Measurements from ENCODE around the gene IGFBP5. TPM values are rescaled to one million over a fixed set of nuclear protein-coding genes. Genes with fewer than 3 reads are reported as not detected.

IGFBP5 gene
- total RNA-seq, 1 donor from 2014 or later: 169 TPM

- DNase-seq (no peak), ATAC-seq (no peak)
- H3K4me1 ChIP-seq: no peaks in the 10 kb centered on the region
- H3K27me3 ChIP-seq: no peaks in the 10 kb centered on the region
- no peak for TF ChIP-seq CTCF (IDR thresholded peaks at IDR 0.05)
- H3K36me3 ChIP-seq: no peaks in the 10 kb centered on the region
- H3K4me3 ChIP-seq: no peak overlapping the region
- intact Hi-C loops (cut with DNase I): no loop called here
- no peaks in the 10 kb centered on the region for H3K9me3 ChIP-seq
- no peak overlapping the region for H3K27ac ChIP-seq
These were observed 23.5 kb downstream of the IGFBP5 start for GRCh38 chr2:216671791-216672343.

- Histone ChIP-seq H3K36me3 (no peaks in the 10 kb centered on the region), H3K4me1 (no peaks in the 10 kb centered on the region), H3K9me3 (no peaks in the 10 kb centered on the region), H3K4me3 (no peak overlapping the region), H3K27ac (no peak overlapping the region), H3K27me3 (no peaks in the 10 kb centered on the region)
- DNase-seq (no peak), ATAC-seq (no peak)
- no peak for TF ChIP-seq CTCF (IDR thresholded peaks at IDR 0.05)
- intact Hi-C loops (cut with DNase I): no loop called here
These were observed 24.3 kb downstream of the IGFBP5 start for GRCh38 chr2:216671081-216671411.

GRCh38 chr2:216670266-216671080, 24.9 kb downstream of the IGFBP5 start:
- H3K9me3 ChIP-seq: no peaks in the 10 kb centered on the region
- TF ChIP-seq CTCF (IDR thresholded peaks at IDR 0.05): no peak
- no peaks in the 10 kb centered on the region for H3K27me3 ChIP-seq
- H3K4me3 ChIP-seq: no peak overlapping the region
- DNase-seq (no peak), ATAC-seq (no peak)
- peaks cover 5% of the 10 kb centered on the region for H3K4me1 ChIP-seq
- H3K36me3 ChIP-seq: no peaks in the 10 kb centered on the region
- intact Hi-C loops (cut with DNase I): no loop called here
- H3K27ac ChIP-seq: no peak overlapping the region

- intact Hi-C loops (cut with DNase I): loop anchor here (5.0 kb wide), 1 partner anchor 149 kb away; no protein-coding TSS in a partner anchor
- Histone ChIP-seq H3K27me3 (no peaks in the 10 kb centered on the region), H3K27ac (no peak overlapping the region), H3K36me3 (no peaks in the 10 kb centered on the region), H3K4me1 (peaks cover 6% of the 10 kb centered on the region), H3K4me3 (no peak overlapping the region), H3K9me3 (no peaks in the 10 kb centered on the region)
- peak; percentile 88 for ATAC-seq
- TF ChIP-seq CTCF (IDR thresholded peaks at IDR 0.05): peak; percentile 97
- peak; percentile 75 for DNase-seq
These were observed 28.7 kb downstream of the IGFBP5 start for GRCh38 chr2:216666461-216667233.

- Histone ChIP-seq H3K4me3 (no peak overlapping the region), H3K27ac (no peak overlapping the region), H3K9me3 (no peaks in the 10 kb centered on the region), H3K4me1 (peaks cover 6% of the 10 kb centered on the region), H3K36me3 (no peaks in the 10 kb centered on the region), H3K27me3 (no peaks in the 10 kb centered on the region)
- DNase-seq (no peak), ATAC-seq (no peak)
- intact Hi-C loops (cut with DNase I): loop anchor here (5.0 kb wide), 1 partner anchor 148 kb away; no protein-coding TSS in a partner anchor
- TF ChIP-seq CTCF (IDR thresholded peaks at IDR 0.05): no peak
These were observed 29.6 kb downstream of the IGFBP5 start for GRCh38 chr2:216665717-216666116.
